SU-DHL-6 (cell line): ENCODE data around the gene APOC1.

Experiments used
- EZH2phosphoT487 ChIP-seq: fragments of 200-600 bp; sonication (generic), shearing (Covaris generic); conservative IDR thresholded peaks from 2 replicates; pipeline ENCODE4 v1.6.1; 2018; ENCODE audit warnings: mild to moderate bottlenecking, antibody characterized with exemption, low read length, moderate library complexity, mixed read lengths
- TF ChIP-seq, protein P1 (sequence below): fragments of 200-600 bp; sonication (generic); IDR thresholded peaks from one replicate; pipeline ENCODE4 v1.5.1; 2017; ENCODE audit warnings: antibody characterized with exemption, mild to moderate bottlenecking, low read length, moderate library complexity; ENCODE audit not compliant: insufficient read depth, poor library complexity, severe bottlenecking

DNA sequence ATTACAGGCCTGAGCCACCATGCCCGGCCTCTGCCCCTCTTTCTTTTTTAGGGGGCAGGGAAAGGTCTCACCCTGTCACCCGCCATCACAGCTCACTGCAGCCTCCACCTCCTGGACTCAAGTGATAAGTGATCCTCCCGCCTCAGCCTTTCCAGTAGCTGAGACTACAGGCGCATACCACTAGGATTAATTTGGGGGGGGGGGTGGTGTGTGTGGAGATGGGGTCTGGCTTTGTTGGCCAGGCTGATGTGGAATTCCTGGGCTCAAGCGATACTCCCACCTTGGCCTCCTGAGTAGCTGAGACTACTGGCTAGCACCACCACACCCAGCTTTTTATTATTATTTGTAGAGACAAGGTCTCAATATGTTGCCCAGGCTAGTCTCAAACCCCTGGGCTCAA is 4.6 kb upstream of the APOC1 start:
- TF ChIP-seq, protein P1, sequence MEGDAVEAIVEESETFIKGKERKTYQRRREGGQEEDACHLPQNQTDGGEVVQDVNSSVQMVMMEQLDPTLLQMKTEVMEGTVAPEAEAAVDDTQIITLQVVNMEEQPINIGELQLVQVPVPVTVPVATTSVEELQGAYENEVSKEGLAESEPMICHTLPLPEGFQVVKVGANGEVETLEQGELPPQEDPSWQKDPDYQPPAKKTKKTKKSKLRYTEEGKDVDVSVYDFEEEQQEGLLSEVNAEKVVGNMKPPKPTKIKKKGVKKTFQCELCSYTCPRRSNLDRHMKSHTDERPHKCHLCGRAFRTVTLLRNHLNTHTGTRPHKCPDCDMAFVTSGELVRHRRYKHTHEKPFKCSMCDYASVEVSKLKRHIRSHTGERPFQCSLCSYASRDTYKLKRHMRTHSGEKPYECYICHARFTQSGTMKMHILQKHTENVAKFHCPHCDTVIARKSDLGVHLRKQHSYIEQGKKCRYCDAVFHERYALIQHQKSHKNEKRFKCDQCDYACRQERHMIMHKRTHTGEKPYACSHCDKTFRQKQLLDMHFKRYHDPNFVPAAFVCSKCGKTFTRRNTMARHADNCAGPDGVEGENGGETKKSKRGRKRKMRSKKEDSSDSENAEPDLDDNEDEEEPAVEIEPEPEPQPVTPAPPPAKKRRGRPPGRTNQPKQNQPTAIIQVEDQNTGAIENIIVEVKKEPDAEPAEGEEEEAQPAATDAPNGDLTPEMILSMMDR, result no peak
- TF ChIP-seq EZH2phosphoT487, result no peak
